ENCODE data around the gene BROX. TPM values are rescaled to one million over a fixed set of nuclear protein-coding genes. Genes with fewer than 3 reads are reported as not detected.
"Not testable (repeated sequence)": the region's sequence is repeated elsewhere in the genome, so short reads cannot be mapped to it uniquely, and the experiment has no call there.

The BROX gene
- total RNA-seq = 10 to 100 TPM; 30.2 to 32.7 (median 30.4) TPM

GRCh38 chr1:222712253-222713090, at the start of gene BROX, which contains the start of gene AIDA:
BROX (plus strand) TSS chr1:222712564; CDS start chr1:222715700, 3,136 bp downstream.
AIDA (minus strand) TSS chr1:222712491; CDS start chr1:222712317, 174 bp downstream.
- no peaks in the 10 kb centered on the region for H3K9me3 Mint-ChIP-seq
- peak; percentile 85 to 89 for ATAC-seq
- peak within 1 kb of the TSS; percentile 100 for H3K4me3 Mint-ChIP-seq
- peaks cover 51% of the 10 kb centered on the region for H3K4me1 Mint-ChIP-seq (ENCODE audit: low read depth)
- DNase-seq = peak; percentile 95
- H3K36me3 Mint-ChIP-seq (ENCODE audit: insufficient read depth) = peaks cover 9% of the 10 kb centered on the region
- H3K27me3 Mint-ChIP-seq (ENCODE audit: low read depth) = no peaks in the 10 kb centered on the region

DNA sequence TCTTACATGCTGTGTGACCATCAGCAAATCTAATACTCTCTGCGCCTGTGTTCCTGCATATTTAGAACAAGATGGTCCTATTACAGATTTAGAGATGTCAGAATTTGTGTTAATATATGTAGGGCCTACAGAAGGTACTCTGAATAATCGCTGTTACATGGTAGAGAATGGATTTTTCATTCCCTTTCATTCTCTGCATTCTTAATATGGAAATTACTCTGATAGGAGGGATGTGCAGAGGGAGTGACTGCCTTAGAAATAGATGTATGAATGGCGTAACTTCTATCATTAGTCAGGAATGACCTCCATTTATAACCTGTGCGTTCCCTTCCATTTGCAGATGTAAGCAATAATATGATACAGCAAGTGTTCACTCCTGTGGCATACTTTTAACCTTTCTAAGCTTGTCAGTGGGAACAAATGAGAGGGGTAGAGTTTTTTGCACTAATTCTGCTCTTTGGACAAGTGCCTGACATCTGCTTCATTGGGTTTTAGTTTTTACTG, 48.9 kb upstream of the BROX start:
- Mint-ChIP-seq H3K27me3 (ENCODE audit: low read depth) (no peaks in the 10 kb centered on the region), H3K4me3 (no peak overlapping the region), H3K36me3 (ENCODE audit: insufficient read depth) (peaks cover 42% of the 10 kb centered on the region), H3K9me3 (no peaks in the 10 kb centered on the region), H3K4me1 (ENCODE audit: low read depth) (peaks cover 3% of the 10 kb centered on the region)
- ATAC-seq (no peak), DNase-seq (no peak)

GRCh38 chr1:222665964-222666363, 46.4 kb upstream of the BROX start:
- Mint-ChIP-seq H3K9me3 (no peaks in the 10 kb centered on the region), H3K27me3 (ENCODE audit: low read depth) (no peaks in the 10 kb centered on the region), H3K36me3 (ENCODE audit: insufficient read depth) (peaks cover 34% of the 10 kb centered on the region), H3K4me3 (no peak overlapping the region), H3K4me1 (ENCODE audit: low read depth) (peaks cover 14% of the 10 kb centered on the region)
- no peak for DNase-seq
- no peak for ATAC-seq

DNA sequence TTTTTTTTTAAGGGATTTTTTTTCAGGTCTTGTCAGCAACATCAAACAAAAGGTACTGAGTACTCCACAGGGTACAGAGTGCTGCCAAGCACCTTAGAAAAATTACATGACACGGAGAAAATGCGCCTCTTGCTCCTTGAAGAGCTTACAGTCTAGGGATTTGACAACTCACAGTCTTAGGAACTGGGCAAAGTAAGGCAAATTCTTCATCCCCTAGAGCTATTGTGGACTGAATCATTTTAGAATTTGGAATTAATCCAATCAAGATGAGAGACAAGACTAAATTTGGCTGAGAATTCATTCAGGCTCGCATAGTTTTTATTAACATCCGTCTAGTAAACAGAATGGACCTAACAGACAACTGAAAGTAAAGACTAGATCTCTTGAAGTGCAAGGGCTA, 44.2 kb upstream of the BROX start:
- peaks cover 30% of the 10 kb centered on the region for H3K36me3 Mint-ChIP-seq (ENCODE audit: insufficient read depth)
- H3K27me3 Mint-ChIP-seq (ENCODE audit: low read depth) = not testable (repeated sequence)

DNA sequence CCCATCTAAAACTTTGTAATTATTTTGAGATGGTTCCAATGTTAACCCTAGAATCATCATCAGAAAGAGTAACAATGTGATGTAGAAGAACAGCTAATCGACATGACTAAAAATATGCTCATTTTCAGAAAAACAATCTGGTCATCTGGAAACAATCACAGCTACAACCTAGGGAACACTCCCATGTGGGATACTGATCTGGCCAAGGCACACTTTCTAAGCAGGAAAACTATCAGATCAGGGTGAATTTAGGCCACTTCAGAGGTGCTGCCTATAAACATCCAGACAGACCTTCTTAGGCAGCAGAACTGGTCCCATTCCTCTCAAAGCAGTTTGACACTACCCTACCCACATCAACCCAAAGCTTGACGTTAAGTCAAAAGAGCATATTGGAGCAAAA, 43.3 kb upstream of the BROX start:
- not testable (repeated sequence) for H3K9me3 Mint-ChIP-seq; H3K4me3 Mint-ChIP-seq; ATAC-seq; H3K27me3 Mint-ChIP-seq (ENCODE audit: low read depth); DNase-seq
- Mint-ChIP-seq H3K4me1 (ENCODE audit: low read depth) (peaks cover 19% of the 10 kb centered on the region), H3K36me3 (ENCODE audit: insufficient read depth) (peaks cover 28% of the 10 kb centered on the region)

More for the DNA sequence above, 44.2 kb upstream of the BROX start:
- ATAC-seq, DNase-seq, H3K4me3 Mint-ChIP-seq, H3K9me3 Mint-ChIP-seq: not testable (repeated sequence)
- peaks cover 19% of the 10 kb centered on the region for H3K4me1 Mint-ChIP-seq (ENCODE audit: low read depth)

DNA sequence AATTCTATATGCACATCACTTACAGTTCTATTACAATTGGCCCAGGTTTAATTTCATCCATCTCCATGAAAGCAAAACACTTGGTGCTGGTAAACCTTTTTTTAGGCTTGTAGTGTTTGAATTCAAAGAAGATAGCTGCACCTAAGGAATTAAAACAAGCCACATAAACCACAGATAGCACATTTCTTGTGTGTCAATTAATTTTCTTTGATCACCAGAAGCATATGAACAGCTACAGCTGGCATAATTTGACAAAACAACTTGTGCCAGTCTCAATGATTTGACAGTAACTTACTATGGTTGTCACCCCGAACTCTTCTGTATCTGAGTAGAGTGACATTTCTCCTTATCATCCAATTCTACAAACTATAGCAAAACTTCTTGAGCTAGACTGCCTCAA, 42.3 kb upstream of the BROX start:
- no peak overlapping the region for H3K4me3 Mint-ChIP-seq
- H3K27me3 Mint-ChIP-seq (ENCODE audit: low read depth) = no peaks in the 10 kb centered on the region
- ATAC-seq = no peak

GRCh38 chr1:222680080-222680479, 32.3 kb upstream of the BROX start:
- Mint-ChIP-seq H3K27me3 (ENCODE audit: low read depth) (no peaks in the 10 kb centered on the region), H3K4me1 (ENCODE audit: low read depth) (peaks cover 3% of the 10 kb centered on the region), H3K4me3 (no peak overlapping the region), H3K36me3 (ENCODE audit: insufficient read depth) (peaks cover 8% of the 10 kb centered on the region), H3K9me3 (no peaks in the 10 kb centered on the region)
- ATAC-seq (no peak), DNase-seq (no peak)

More for the DNA sequence above, 42.3 kb upstream of the BROX start:
- DNase-seq = no peak
- Mint-ChIP-seq H3K4me1 (ENCODE audit: low read depth) (peaks cover 19% of the 10 kb centered on the region), H3K9me3 (no peaks in the 10 kb centered on the region), H3K36me3 (ENCODE audit: insufficient read depth) (peaks cover 31% of the 10 kb centered on the region)

GRCh38 chr1:222691016-222691415, 21.3 kb upstream of the BROX start:
- no peaks in the 10 kb centered on the region for H3K9me3 Mint-ChIP-seq
- no peak for DNase-seq
- peaks cover 14% of the 10 kb centered on the region for H3K36me3 Mint-ChIP-seq (ENCODE audit: insufficient read depth)
- no peak overlapping the region for H3K4me3 Mint-ChIP-seq
- ATAC-seq = no peak
- no peaks in the 10 kb centered on the region for H3K27me3 Mint-ChIP-seq (ENCODE audit: low read depth)
- peaks cover 14% of the 10 kb centered on the region for H3K4me1 Mint-ChIP-seq (ENCODE audit: low read depth)

- no peaks in the 10 kb centered on the region for H3K27me3 Mint-ChIP-seq (ENCODE audit: low read depth)
- ATAC-seq (no peak), DNase-seq (no peak)
- H3K9me3 Mint-ChIP-seq = no peaks in the 10 kb centered on the region
- peaks cover 19% of the 10 kb centered on the region for H3K4me1 Mint-ChIP-seq (ENCODE audit: low read depth)
- H3K36me3 Mint-ChIP-seq (ENCODE audit: insufficient read depth) = peaks cover 12% of the 10 kb centered on the region
- H3K4me3 Mint-ChIP-seq = no peak overlapping the region
Measured at GRCh38 chr1:222694927-222695326, 17.4 kb upstream of the BROX start.

DNA sequence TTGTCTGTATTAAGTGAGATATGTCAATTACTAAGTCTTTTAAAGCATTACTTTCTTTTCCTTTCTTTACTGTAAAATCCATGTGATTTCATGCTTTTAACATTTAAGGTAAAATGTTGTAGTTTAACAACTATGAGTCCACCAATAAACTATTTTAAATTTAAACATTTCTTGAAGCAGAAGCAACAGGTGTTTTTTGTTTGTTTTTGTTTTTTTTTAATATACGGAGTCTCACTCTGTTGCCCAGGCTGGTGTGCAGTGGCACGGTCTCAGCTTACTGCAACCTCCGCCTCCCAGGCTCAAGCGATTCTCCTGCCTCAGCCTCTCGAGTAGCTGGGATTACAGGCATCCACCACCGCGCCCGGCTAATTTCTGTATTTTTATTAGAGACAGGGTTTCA, 15.6 kb upstream of the BROX start:
- no peak for ATAC-seq
- peaks cover 12% of the 10 kb centered on the region for H3K36me3 Mint-ChIP-seq (ENCODE audit: insufficient read depth)
- DNase-seq = no peak
- H3K27me3 Mint-ChIP-seq (ENCODE audit: low read depth) = no peaks in the 10 kb centered on the region
- H3K4me3 Mint-ChIP-seq = no peak overlapping the region
- H3K9me3 Mint-ChIP-seq = no peaks in the 10 kb centered on the region
- peaks cover 19% of the 10 kb centered on the region for H3K4me1 Mint-ChIP-seq (ENCODE audit: low read depth)

- peaks cover 12% of the 10 kb centered on the region for H3K36me3 Mint-ChIP-seq (ENCODE audit: insufficient read depth)
- H3K27me3 Mint-ChIP-seq (ENCODE audit: low read depth) = no peaks in the 10 kb centered on the region
- H3K4me3 Mint-ChIP-seq = no peak overlapping the region
- ATAC-seq = peak; percentile 65
- DNase-seq = no peak
- H3K4me1 Mint-ChIP-seq (ENCODE audit: low read depth) = peaks cover 19% of the 10 kb centered on the region
- H3K9me3 Mint-ChIP-seq = no peaks in the 10 kb centered on the region
Measured at GRCh38 chr1:222697203-222697602, 15.2 kb upstream of the BROX start.

DNA sequence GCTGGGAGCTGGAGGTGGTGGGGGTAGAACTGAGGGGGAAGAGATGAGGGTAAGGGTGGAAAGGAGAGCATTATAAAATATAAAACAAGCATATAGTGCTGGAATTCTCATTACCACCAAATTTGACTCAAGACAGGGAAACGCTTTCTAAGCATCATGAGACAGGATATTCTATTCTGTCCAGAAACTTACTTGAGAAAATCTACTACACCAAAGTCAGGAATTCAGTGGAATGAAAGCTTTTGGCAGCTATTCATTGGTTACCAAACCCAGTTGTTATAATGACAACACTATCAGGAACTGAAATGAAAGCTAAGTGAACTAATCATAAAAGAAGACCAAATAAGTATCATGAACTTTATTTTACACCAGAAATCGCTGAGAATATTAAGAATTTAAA, 14.5 kb upstream of the BROX start:
- DNase-seq (no peak), ATAC-seq (no peak)
- no peaks in the 10 kb centered on the region for H3K9me3 Mint-ChIP-seq
- peaks cover 16% of the 10 kb centered on the region for H3K4me1 Mint-ChIP-seq (ENCODE audit: low read depth)
- H3K36me3 Mint-ChIP-seq (ENCODE audit: insufficient read depth) = peaks cover 15% of the 10 kb centered on the region
- no peak overlapping the region for H3K4me3 Mint-ChIP-seq
- H3K27me3 Mint-ChIP-seq (ENCODE audit: low read depth) = no peaks in the 10 kb centered on the region

GRCh38 chr1:222702210-222702609, 10.2 kb upstream of the BROX start:
- H3K36me3 Mint-ChIP-seq (ENCODE audit: insufficient read depth) = peaks cover 27% of the 10 kb centered on the region
- ATAC-seq (no peak), DNase-seq (no peak)
- no peak overlapping the region for H3K4me3 Mint-ChIP-seq
- peaks cover 34% of the 10 kb centered on the region for H3K4me1 Mint-ChIP-seq (ENCODE audit: low read depth)
- no peaks in the 10 kb centered on the region for H3K9me3 Mint-ChIP-seq
- H3K27me3 Mint-ChIP-seq (ENCODE audit: low read depth) = no peaks in the 10 kb centered on the region

DNA sequence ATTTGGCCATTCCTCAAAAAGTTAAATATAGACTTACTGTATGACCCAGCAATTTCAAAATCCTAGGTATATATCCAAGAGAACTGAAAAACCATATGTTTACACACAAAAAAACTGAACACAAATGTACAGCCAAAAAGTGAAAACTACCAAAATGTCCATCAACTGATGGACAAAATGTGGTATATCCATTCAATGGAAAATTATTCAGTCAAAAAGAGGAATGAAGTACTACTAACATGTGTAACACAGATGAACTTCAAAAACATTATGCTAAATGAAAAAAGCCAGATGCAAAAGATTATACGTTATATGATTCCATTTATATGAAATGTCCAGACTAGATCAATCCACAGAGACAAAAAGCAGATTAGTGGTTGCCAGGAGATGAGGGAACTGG, 8.1 kb upstream of the BROX start:
- Mint-ChIP-seq H3K4me1 (ENCODE audit: low read depth) (peaks cover 47% of the 10 kb centered on the region), H3K4me3 (no peak overlapping the region), H3K9me3 (no peaks in the 10 kb centered on the region), H3K36me3 (ENCODE audit: insufficient read depth) (peaks cover 26% of the 10 kb centered on the region), H3K27me3 (ENCODE audit: low read depth) (no peaks in the 10 kb centered on the region)
- no peak for ATAC-seq
- DNase-seq = no peak

DNA sequence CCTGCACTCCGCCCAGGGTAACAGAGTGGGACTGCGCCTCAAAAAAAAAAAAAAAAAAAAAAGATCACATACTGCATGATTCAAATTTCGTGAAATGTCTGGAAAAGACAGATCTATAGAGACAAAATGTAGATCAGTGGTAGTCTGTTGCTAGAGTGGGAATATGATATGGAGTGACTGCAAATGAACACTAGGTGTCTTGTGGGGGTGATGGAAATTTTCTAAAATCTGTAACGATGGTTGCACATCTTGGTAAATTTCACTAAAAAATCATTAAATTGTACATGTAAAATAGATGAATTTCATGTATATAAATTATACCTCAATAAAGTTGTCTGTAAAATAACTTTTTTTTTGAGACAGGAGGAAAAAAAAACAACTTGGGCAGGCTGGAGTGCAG, 5.5 kb upstream of the BROX start:
- Mint-ChIP-seq H3K9me3 (no peaks in the 10 kb centered on the region), H3K4me3 (no peak overlapping the region), H3K36me3 (ENCODE audit: insufficient read depth) (peaks cover 23% of the 10 kb centered on the region), H3K4me1 (ENCODE audit: low read depth) (peaks cover 66% of the 10 kb centered on the region), H3K27me3 (ENCODE audit: low read depth) (no peaks in the 10 kb centered on the region)
- ATAC-seq (no peak), DNase-seq (no peak)

All from activated T-cell treated with anti-CD3 and anti-CD28 coated beads, Interleukin-2, amount 50 U/mL, for 4 hours (primary cell).